ES-I3 (cell line): ENCODE results near the gene PIP5K1A.

Experiments
- H3K36me3 ChIP-seq: 2 replicates; pipeline ENCODE4 v1.6.1; 2013; ENCODE audit warnings: mild to moderate bottlenecking, low read length, control low read depth, moderate library complexity; ENCODE audit not compliant: insufficient read depth
- H3K4me1 ChIP-seq: 2 replicates; pipeline ENCODE4 v1.6.1; 2013; ENCODE audit warnings: mild to moderate bottlenecking, control low read depth, low read length; ENCODE audit not compliant: insufficient read depth
- H3K9ac ChIP-seq: 2 replicates; pipeline ENCODE4 v1.6.1; 2013; ENCODE audit warnings: low read depth, mild to moderate bottlenecking, low read length, moderate library complexity
- H3K9me3 ChIP-seq: 2 replicates; pipeline ENCODE4 v1.6.1; 2013; ENCODE audit warnings: mild to moderate bottlenecking, low read length, moderate library complexity; ENCODE audit not compliant: control insufficient read depth, insufficient read depth

PIP5K1A gene

DNA sequence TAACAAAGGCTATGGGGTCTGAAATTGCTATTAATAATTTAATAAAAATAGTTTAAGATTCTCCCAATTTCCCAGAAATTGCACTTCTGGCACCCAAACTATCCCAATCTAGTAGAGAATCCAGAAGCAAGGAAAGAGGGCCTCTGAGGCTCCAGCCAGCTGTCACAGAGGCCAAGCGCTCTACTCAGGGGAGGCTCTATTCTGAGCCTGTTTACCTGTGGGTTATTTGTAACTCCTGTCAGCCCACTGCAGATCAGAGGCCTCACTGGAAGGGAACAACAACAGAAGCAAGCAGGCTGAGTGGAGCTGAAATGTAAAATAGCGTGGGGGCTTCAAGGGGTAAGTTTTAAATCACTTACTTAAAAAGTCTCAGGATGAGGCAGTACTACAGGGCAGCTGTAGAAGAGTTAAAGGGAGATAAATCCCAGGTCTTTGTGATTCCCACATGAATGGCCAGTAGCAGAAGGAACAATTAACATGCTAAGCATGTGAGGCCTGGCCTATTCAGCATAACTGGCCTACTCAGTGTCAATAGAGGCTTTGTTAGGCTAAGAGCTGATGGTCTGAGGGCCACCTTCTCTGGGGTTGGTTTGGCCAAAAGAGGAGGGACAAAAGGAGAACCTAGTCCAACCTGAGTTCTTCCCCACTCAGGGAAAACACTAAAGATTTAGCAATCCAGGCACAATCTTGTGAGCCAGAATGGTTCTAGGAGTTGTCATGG, 96.5 kb downstream of the PIP5K1A start:
- no peaks in the 10 kb centered on the region for H3K9me3 ChIP-seq
- H3K36me3 ChIP-seq = peaks cover 22% of the 10 kb centered on the region

More for the DNA sequence above, 96.5 kb downstream of the PIP5K1A start:
- H3K9ac ChIP-seq = peak overlapping the region; percentile 5; the same call in 1 of the 2 replicates
- peaks cover 21% of the 10 kb centered on the region for H3K4me1 ChIP-seq
